Muscle of leg (tissue), 16 donors: Measurements from ENCODE around the gene GRIN2C. TPM values are rescaled to one million over a fixed set of nuclear protein-coding genes. Genes with fewer than 3 reads are reported as not detected.
"Not testable (repeated sequence)": the region's sequence is repeated elsewhere in the genome, so short reads cannot be mapped to it uniquely, and the experiment has no call there.

Experiments used
- DNase-seq: peaks from one replicate; pipeline ENCODE4 v3.0.0; 2013
- H3K27ac ChIP-seq: one replicate; pipeline ENCODE4 v1.5.1; 2013; ENCODE audit warnings: mild to moderate bottlenecking, low read length, control low read depth
- H3K27me3 ChIP-seq: one replicate; pipeline ENCODE4 v1.6.1; 2013; ENCODE audit warnings: low read length; ENCODE audit not compliant: control insufficient read depth, insufficient read depth
- H3K36me3 ChIP-seq: one replicate; pipeline ENCODE4 v1.6.1; 2013; ENCODE audit warnings: low read length; ENCODE audit not compliant: control insufficient read depth, insufficient read depth
- H3K4me1 ChIP-seq: one replicate; pipeline ENCODE4 v1.6.1; 2013; ENCODE audit warnings: low read length; ENCODE audit not compliant: control insufficient read depth, insufficient read depth
- H3K4me3 ChIP-seq: one replicate; pipeline ENCODE4 v1.5.1; 2013; ENCODE audit warnings: low read length, control low read depth
- H3K9me3 ChIP-seq: replicated peaks from 2 replicates; pipeline ENCODE4 v1.6.1; 2013; ENCODE audit warnings: low read depth, low read length; ENCODE audit not compliant: control insufficient read depth
- whole genome bisulfite sequencing: methylation state at CpG from one replicate; pipeline ENCODE4 v1.1.5; 2013; ENCODE audit warnings: missing lambda C conversion rate; ENCODE audit not compliant: insufficient coverage; 5-methylcytosine and 5-hydroxymethylcytosine counted together
- long read RNA-seq, 11 donors: transcript quantifications; one replicate each; lab custom pipeline, GENCODE V29; 2026
- polyA plus RNA-seq, 8 donors: library from polyadenylated mRNA; unstranded; fragments of 120-200 nt; gene quantifications; one replicate each; pipeline versions ENCODE4 v1.2.1 to v1.2.3, GENCODE V29; 2013; ENCODE audit warnings: inconsistent platforms in 1 of 8, low replicate concordance in 1 of 8; ENCODE audit not compliant: insufficient read length in 8 of 8, insufficient read depth in 1 of 8
- total RNA-seq: library from RNA; stranded (reverse); fragments of 120-200 nt; gene quantifications from one replicate; pipeline ENCODE4 v1.2.4, GENCODE V29; 2013

The GRIN2C gene
- 2.3 TPM for total RNA-seq
- 1 to 10 TPM in 4 of 8 donors, under 1 TPM in 4; 0.64 to 1.6 (median 0.99) TPM for polyA plus RNA-seq
- long read RNA-seq, donor 1 = 0 reads
- long read RNA-seq, donor 2 = 0 reads
- long read RNA-seq, donor 3 = 0 reads
- long read RNA-seq, donor 4 = 0 reads
- long read RNA-seq, donor 5 = 0 reads
- long read RNA-seq, donor 6 = 0 reads
- long read RNA-seq, donor 7 = 0 reads
- long read RNA-seq, donor 8 = 0 reads
- long read RNA-seq, donor 9 = 0 reads
- long read RNA-seq, donor 10 = 0 reads
- long read RNA-seq, donor 11 = 0 reads

GRCh38 chr17:74859459-74860228, at the start of gene GRIN2C:
Gene GRIN2C (minus strand): TSS chr17:74859885. CDS start chr17:74855092, 4,793 bp downstream.
- H3K9me3 ChIP-seq = no peaks in the 10 kb centered on the region
- DNase-seq = no peak
- no peaks in the 10 kb centered on the region for H3K36me3 ChIP-seq
- no peak within 1 kb of the TSS for H3K27ac ChIP-seq
- H3K4me3 ChIP-seq = peak within 1 kb of the TSS; percentile 22
- H3K4me1 ChIP-seq = peaks cover 36% of the 10 kb centered on the region
- H3K27me3 ChIP-seq = peaks cover 71% of the 10 kb centered on the region
- 2% methylated on average over 47 of the region's 72 CpGs for WGBS

- not testable (repeated sequence) for H3K27me3 ChIP-seq, H3K4me3 ChIP-seq, DNase-seq, H3K4me1 ChIP-seq, H3K9me3 ChIP-seq, H3K27ac ChIP-seq, H3K36me3 ChIP-seq
- WGBS = 68% methylated on average over 4 of the region's 4 CpGs
Measured at GRCh38 chr17:74909097-74909496, 49.4 kb upstream of the GRIN2C start.

GRCh38 chr17:74907012-74907411, 47.3 kb upstream of the GRIN2C start:
- Histone ChIP-seq H3K27ac (no peak overlapping the region), H3K36me3 (no peaks in the 10 kb centered on the region), H3K4me3 (no peak overlapping the region), H3K27me3 (peaks cover 19% of the 10 kb centered on the region), H3K4me1 (no peaks in the 10 kb centered on the region), H3K9me3 (no peaks in the 10 kb centered on the region)
- WGBS = 94% methylated on average over 32 of the region's 34 CpGs
- DNase-seq = no peak

- H3K9me3 ChIP-seq, H3K4me1 ChIP-seq, H3K36me3 ChIP-seq, DNase-seq, H3K4me3 ChIP-seq, H3K27ac ChIP-seq: not testable (repeated sequence)
- peaks cover 22% of the 10 kb centered on the region for H3K27me3 ChIP-seq
- WGBS = 61% methylated on average over 3 of the region's 6 CpGs
Measured at GRCh38 chr17:74906214-74906793, 46.6 kb upstream of the GRIN2C start.

GRCh38 chr17:74904687-74905409, 45.2 kb upstream of the GRIN2C start:
- Histone ChIP-seq H3K27me3 (peaks cover 30% of the 10 kb centered on the region), H3K4me3 (no peak overlapping the region)
- 67% methylated on average over 2 of the region's 7 CpGs for WGBS

GRCh38 chr17:74903671-74904070, 44.0 kb upstream of the GRIN2C start:
- H3K27me3 ChIP-seq = peaks cover 37% of the 10 kb centered on the region
- no peaks in the 10 kb centered on the region for H3K4me1 ChIP-seq
- H3K36me3 ChIP-seq = no peaks in the 10 kb centered on the region
- H3K4me3 ChIP-seq = no peak overlapping the region
- WGBS = 76% methylated on average over 2 of the region's 6 CpGs
- H3K9me3 ChIP-seq = no peaks in the 10 kb centered on the region
- no peak for DNase-seq
- no peak overlapping the region for H3K27ac ChIP-seq

More at GRCh38 chr17:74904687-74905409, 45.2 kb upstream of the GRIN2C start:
- Histone ChIP-seq H3K4me1 (no peaks in the 10 kb centered on the region), H3K9me3 (no peaks in the 10 kb centered on the region), H3K36me3 (no peaks in the 10 kb centered on the region), H3K27ac (no peak overlapping the region)
- no peak for DNase-seq

GRCh38 chr17:74903034-74903433, 43.3 kb upstream of the GRIN2C start:
- Histone ChIP-seq H3K9me3 (no peaks in the 10 kb centered on the region), H3K4me1 (no peaks in the 10 kb centered on the region), H3K36me3 (no peaks in the 10 kb centered on the region), H3K27me3 (peaks cover 40% of the 10 kb centered on the region), H3K27ac (no peak overlapping the region), H3K4me3 (no peak overlapping the region)
- DNase-seq = no peak
- 91% methylated on average over 4 of the region's 9 CpGs for WGBS

GRCh38 chr17:74901353-74902135, 41.9 kb upstream of the GRIN2C start:
- no peaks in the 10 kb centered on the region for H3K9me3 ChIP-seq
- H3K27me3 ChIP-seq = peaks cover 44% of the 10 kb centered on the region
- no peak overlapping the region for H3K27ac ChIP-seq
- no peak for DNase-seq
- no peak overlapping the region for H3K4me3 ChIP-seq
- H3K4me1 ChIP-seq = no peaks in the 10 kb centered on the region
- H3K36me3 ChIP-seq = no peaks in the 10 kb centered on the region
- WGBS = 67% methylated on average over 8 of the region's 14 CpGs

GRCh38 chr17:74900208-74900607, 40.5 kb upstream of the GRIN2C start:
- no peak overlapping the region for H3K4me3 ChIP-seq
- no peaks in the 10 kb centered on the region for H3K9me3 ChIP-seq
- no peaks in the 10 kb centered on the region for H3K36me3 ChIP-seq
- DNase-seq = no peak
- peaks cover 57% of the 10 kb centered on the region for H3K27me3 ChIP-seq
- H3K27ac ChIP-seq = no peak overlapping the region
- WGBS = 84% methylated on average over 5 of the region's 8 CpGs
- H3K4me1 ChIP-seq = no peaks in the 10 kb centered on the region
